Measurements from ENCODE around the gene SNED1.

GRCh38 chr2:241033336-241033987, 35.0 kb downstream of the SNED1 start:
- TF ChIP-seq, protein P1, sequence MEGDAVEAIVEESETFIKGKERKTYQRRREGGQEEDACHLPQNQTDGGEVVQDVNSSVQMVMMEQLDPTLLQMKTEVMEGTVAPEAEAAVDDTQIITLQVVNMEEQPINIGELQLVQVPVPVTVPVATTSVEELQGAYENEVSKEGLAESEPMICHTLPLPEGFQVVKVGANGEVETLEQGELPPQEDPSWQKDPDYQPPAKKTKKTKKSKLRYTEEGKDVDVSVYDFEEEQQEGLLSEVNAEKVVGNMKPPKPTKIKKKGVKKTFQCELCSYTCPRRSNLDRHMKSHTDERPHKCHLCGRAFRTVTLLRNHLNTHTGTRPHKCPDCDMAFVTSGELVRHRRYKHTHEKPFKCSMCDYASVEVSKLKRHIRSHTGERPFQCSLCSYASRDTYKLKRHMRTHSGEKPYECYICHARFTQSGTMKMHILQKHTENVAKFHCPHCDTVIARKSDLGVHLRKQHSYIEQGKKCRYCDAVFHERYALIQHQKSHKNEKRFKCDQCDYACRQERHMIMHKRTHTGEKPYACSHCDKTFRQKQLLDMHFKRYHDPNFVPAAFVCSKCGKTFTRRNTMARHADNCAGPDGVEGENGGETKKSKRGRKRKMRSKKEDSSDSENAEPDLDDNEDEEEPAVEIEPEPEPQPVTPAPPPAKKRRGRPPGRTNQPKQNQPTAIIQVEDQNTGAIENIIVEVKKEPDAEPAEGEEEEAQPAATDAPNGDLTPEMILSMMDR (IDR thresholded peaks at IDR 0.05), result no peak
- no peak for TF ChIP-seq POLR2A (IDR thresholded peaks at IDR 0.05)

All from sigmoid colon (tissue), 3 donors.